PC-3 (cell line): ENCODE data around the gene SDHC.

Experiments
- CTCF ChIP-seq: fragments of 300-600 bp; sonication (generic); conservative IDR thresholded peaks from 2 replicates; pipeline ENCODE4 v1.5.1; 2017; ENCODE audit warnings: antibody characterized with exemption, low read depth, mild to moderate bottlenecking, low read length
- EZH2phosphoT487 ChIP-seq: fragments of 300-600 bp; sonication (generic); IDR thresholded peaks from 2 replicates; pipeline ENCODE4 v1.6.1; 2018; ENCODE audit warnings: mild to moderate bottlenecking, antibody characterized with exemption, low read length, borderline replicate concordance

GRCh38 chr1:161389691-161390558 is 75.7 kb downstream of the SDHC start:
- TF ChIP-seq CTCF = no peak
- no peak for TF ChIP-seq EZH2phosphoT487
